ENCODE results near the gene KLHL41. TPM values are rescaled to one million over a fixed set of nuclear protein-coding genes. Genes with fewer than 3 reads are reported as not detected.

The KLHL41 gene
- total RNA-seq, 1 donor from 2014 or later = 163 TPM

Other genes with a start within 250 kb of the KLHL41 start
- 0.05 TPM for gene LRP2, start 147.2 kb upstream of the KLHL41 start, total RNA-seq
- gene BBS5, start 30.2 kb upstream of the KLHL41 start, total RNA-seq = 8.4 TPM
- 121 TPM for gene FASTKD1, start 64.2 kb downstream of the KLHL41 start, total RNA-seq
- 38.0 TPM for gene PPIG, start 74.6 kb downstream of the KLHL41 start, total RNA-seq
- gene CFAP210, start 184.7 kb downstream of the KLHL41 start, total RNA-seq = not detected
- 3.2 TPM for gene PHOSPHO2, start 184.8 kb downstream of the KLHL41 start, total RNA-seq
- gene KLHL23, start 224.1 kb downstream of the KLHL41 start, total RNA-seq = 10.4 TPM

Data from left ventricle myocardium inferior (tissue), 1 donor.